ENCODE results near the gene SLC12A2.

DNA sequence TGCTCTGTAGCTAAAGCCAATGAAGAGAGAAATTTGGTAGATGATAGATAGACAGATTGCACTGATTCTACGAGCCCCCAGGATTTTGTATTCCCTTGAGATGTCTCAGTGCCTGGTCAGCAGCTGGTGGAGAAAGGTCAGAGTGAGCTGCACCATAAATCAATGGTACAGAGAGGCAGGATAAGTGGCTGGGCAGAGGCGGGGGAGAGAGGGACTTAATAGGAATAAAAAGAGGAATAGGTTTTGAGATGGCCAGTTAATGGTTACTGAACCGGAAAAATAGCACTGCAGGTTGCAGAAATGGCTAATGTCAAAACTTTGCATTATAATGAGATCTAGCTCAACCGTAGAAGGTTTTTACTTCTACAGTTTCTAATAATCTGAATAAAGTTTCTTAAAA is 47.9 kb upstream of the SLC12A2 start:
- no peak for TF ChIP-seq POLR2AphosphoS5 (IDR thresholded peaks at IDR 0.05; ENCODE audit: low read depth, low read length)
- TF ChIP-seq, protein P1, sequence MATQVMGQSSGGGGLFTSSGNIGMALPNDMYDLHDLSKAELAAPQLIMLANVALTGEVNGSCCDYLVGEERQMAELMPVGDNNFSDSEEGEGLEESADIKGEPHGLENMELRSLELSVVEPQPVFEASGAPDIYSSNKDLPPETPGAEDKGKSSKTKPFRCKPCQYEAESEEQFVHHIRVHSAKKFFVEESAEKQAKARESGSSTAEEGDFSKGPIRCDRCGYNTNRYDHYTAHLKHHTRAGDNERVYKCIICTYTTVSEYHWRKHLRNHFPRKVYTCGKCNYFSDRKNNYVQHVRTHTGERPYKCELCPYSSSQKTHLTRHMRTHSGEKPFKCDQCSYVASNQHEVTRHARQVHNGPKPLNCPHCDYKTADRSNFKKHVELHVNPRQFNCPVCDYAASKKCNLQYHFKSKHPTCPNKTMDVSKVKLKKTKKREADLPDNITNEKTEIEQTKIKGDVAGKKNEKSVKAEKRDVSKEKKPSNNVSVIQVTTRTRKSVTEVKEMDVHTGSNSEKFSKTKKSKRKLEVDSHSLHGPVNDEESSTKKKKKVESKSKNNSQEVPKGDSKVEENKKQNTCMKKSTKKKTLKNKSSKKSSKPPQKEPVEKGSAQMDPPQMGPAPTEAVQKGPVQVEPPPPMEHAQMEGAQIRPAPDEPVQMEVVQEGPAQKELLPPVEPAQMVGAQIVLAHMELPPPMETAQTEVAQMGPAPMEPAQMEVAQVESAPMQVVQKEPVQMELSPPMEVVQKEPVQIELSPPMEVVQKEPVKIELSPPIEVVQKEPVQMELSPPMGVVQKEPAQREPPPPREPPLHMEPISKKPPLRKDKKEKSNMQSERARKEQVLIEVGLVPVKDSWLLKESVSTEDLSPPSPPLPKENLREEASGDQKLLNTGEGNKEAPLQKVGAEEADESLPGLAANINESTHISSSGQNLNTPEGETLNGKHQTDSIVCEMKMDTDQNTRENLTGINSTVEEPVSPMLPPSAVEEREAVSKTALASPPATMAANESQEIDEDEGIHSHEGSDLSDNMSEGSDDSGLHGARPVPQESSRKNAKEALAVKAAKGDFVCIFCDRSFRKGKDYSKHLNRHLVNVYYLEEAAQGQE (IDR thresholded peaks at IDR 0.05; ENCODE audit: insufficient read depth in 1 of 2, low read depth in 2 of 2, low read length in 2 of 2) = no peak

Data from PFSK-1 (cell line).